Stimulated activated CD4-positive, alpha-beta T cell treated with anti-CD3 and anti-CD28 coated beads, TNF-alpha, amount 100 ng/mL, for 48 hours (primary cell): ENCODE results near the gene APOL1.
A peak's percentile ranks its signal among the peaks of the same experiment; 100 is the strongest.
"Not testable (repeated sequence)": the region's sequence is repeated elsewhere in the genome, so short reads cannot be mapped to it uniquely, and the experiment has no call there.

Experiments used
- DNase-seq, 3 donors: peaks; one replicate each; pipeline ENCODE4 v3.0.0-alpha.2; 2020; ENCODE audit warnings: low read depth in 3 of 3

Gene APOL1

DNA sequence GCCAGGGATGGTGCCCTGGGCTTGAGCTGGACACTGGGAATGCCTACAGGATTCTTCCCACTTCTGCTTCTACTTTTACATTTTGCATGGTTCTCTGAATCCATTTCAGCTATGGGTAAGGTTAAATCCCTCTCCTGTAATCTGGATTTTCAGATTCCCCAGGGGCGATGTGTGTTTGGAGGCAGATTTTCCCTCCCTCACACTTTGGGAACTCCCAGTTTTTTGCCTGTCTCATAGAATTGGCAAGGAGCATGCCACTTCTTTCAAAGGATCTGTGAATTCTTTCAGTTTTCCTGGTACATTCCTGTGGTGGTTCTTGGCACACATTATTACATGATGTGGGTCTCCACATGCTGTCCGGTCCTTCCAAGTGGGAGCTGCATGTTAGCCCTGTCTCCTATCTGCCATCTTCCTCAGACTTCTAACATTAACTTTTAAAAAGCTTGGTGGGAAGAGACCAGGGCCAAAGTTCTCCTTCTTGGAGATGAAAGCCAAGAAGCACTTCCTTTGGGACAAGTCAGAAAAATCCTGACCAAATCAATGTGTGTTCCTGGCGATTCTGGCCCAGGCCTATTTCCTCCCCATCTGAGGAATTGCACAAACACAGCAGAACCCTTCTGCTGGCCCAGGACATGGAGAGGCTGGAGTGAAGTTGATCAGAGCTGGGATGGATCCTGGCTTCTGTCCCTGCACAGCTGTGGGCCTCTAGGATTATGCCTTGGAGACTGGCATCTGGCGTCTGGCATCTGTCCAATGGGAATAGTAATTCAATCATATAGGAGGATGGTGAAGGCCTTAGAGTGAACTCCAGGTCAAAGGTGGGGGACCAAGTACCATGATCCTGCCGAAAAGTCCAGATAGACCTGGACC lies 8.2 kb upstream of the APOL1 start:
- DNase-seq = no peak

DNA sequence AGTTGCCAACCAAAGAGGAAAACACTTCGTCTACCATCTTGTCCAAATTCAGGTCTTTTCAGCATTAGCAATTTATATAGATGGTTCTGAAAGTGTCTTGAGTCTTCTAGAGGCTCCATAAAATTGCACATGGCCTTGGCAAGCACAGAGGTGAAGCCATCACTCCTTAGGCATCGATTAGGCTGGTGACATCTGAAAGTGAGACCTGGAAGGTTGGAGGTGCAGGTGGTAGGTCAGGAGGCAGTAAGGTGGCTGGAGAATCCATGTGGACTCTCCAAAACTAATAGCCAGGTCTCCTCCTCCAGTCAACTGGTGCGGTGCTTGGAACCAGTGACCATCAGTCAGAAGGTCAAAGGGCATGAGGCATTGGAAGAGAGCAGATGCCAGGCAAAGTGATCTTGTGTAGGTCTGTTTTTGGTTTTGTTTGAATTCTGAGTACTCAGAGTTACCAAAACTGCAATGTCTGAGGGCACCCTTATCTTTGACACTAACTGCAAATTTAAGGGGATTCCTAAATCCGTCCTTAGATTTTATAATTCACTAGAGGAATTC lies 7.1 kb upstream of the APOL1 start:
- DNase-seq = no peak

DNA sequence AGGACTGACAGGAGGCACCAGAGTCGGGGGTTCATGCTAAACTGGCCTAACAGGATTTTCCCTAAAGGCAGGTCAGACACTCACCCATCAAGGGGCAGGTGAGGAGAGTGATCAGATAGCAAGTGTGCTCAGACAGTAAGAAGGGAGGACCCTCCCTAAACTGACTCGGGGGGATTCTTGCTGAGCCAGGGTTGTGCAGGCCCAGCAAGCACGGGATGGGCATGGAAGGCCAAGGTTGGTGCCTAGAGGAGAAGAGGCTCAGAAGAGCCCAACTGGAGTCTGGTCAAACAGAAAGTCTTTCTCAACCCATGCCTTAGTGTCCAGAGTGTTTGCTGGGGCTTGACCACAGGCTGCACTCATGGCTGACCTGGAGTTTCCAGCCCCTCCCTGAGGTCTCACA lies 6.2 kb upstream of the APOL1 start:
- DNase-seq = no peak

DNA sequence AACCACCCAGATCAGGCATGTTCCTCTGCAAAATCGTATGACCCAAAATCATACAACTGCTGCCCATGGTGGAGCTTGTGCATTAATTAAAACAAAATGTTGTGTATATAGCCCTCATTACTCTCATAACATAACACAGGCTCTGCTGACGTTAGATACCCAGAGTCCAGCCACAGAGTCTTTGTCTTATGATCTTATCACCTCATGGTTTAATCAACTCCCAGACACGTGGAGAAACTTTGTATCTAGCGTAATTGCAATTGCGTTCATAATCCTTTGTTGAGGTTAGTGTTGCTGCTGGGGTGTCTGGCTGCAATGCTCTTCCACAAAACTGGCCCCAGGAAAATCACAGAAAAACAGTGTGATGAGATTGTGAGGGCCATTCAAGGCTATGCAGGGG lies 5.0 kb upstream of the APOL1 start:
- no peak for DNase-seq

DNA sequence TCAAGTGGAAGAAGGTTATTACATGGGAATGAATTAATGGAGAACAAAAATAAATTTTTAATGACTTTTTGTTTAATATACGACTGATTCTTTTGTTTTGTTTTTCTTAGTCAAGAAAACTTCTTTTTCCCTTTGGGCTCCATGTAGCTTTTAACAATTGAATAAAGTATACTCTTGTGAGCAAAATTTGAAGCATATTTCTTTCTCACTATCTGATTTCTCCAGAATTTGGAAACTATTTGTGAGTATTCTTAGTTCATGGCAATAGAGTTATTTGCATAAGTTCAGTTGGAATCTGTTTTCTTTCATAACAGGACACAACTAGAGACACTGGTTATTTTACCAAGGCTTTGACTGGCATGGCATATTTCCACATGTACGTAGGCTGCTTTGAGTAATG lies 3.8 kb upstream of the APOL1 start:
- DNase-seq = no peak

DNA sequence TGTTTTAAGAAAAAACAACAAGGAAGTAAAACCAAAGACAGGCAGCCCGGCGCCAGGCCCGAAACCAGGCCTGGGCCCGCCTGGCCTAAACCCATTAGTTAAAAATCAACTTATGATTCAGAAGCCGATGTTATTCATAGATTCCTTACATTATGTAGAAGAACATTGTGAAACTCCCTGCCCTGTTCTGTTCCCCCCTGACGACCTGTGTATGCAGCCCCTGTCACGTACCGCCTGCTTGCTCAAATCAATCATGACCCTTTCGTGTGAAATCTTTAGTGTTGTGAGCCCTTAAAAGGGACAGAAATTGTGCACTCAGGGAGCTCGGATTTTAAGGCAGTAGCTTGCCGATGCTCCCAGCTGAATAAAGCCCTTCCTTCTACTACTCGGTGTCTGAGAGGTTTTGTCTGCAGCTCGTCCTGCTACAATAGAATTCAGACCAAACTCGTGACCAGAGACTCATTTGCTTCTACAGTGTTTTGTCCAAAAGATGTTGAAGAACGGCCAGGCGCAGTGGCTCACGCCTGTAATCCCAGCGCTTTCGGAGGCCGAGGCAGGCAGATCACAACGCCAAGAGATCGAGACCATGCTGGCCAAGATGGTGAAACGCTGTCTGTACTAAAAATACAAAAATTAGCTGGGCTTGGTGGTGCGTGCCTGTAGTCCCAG lies 2.5 kb upstream of the APOL1 start:
- DNase-seq = not testable (repeated sequence)

DNA sequence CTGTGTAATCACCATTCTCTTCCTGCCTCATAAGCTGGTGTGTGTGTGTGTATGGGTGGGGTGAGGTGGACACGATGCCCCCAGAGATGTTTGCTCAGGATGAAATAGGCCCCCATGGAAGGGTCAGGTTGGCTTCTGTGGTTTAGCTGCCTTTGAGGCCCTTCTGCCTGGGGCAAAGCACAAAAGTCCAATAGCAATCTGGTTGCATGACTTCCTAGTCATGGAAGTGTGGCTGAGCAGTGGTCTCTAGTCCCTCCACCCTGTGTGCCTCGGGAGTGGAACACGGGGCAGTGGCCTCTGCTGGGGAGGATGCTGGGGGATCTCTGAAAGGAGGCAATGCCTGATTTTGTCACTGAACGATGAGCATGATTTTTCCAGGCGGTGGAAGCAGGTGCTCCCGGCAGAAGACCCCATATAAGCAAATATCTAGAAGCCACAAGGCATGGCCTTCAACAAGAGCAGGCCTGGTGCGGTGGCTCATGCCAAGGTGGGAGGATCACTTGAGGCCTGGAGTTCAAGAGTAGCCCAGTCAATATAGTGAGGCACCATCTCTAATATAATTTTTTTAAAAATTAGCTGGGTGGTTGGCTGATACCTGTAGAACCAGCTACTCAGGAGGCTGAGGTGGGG lies 839 bp upstream of the APOL1 start:
- DNase-seq = not testable (repeated sequence)

DNA sequence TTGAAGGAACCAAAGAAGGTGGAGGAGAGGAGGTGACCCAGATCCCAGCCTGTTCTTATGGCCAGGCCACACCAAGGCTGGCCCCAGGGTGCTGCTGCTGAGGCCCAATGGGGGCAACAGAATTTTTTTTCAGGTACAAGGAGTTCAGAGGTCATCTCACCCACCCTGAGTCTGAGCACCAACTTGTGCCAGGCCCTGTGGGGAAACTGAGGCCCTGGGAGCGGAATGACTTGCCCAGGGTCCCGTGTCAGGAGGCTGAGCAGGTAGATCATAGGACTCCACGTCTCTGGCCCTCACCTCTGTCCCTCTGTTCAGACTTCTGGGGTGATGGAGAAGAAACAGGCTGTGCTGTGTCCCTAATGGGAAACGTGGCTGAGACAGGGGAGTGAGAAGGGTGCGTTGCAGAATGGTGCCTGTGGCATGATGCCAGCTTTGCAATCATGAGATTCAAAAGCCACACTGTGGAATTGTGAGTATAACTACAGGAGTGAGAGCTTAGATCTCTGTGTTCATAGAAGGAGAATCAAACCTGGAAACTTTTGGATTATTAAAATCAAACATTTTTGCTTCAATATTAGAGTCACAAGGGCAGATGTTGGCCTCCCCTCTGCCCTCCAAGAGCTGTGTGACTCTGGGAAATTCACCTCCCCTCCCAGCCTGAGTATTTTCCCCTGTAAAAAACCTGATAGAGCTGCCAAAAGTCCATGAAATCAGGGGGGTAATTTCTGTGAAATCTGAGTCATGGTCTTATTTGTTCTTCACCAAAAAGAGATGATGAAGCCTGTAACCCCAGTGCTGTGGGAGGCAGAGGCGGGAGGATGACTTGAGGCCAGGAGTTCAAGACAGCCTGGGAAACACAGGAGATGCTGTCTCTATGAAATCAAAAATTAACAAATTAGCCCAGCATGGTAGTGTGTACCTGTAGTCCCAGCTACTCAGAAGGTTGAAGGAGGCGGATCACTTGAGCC lies 874 bp downstream of the APOL1 start:
- DNase-seq = peak in 1 of 3 donors; percentile 30

DNA sequence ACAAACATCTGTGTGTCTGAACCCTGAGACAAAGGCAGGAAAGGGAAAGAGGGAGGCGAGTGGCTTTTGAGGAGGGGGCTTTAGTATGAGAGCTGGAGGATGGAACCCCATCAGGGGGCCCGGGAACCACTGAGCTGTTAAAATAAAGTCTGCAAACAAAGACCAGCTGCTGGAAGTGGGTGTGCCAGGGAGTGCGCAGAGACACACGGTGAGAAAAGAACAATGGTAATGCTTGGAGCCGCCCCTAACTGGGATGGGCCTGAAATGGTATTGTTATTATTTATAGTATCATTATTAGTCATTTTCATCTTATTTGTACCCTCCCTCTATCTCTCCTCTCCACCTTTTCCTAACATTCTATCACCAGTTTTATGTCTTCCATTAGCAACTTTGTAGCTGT lies 2.6 kb downstream of the APOL1 start:
- not testable (repeated sequence) for DNase-seq

DNA sequence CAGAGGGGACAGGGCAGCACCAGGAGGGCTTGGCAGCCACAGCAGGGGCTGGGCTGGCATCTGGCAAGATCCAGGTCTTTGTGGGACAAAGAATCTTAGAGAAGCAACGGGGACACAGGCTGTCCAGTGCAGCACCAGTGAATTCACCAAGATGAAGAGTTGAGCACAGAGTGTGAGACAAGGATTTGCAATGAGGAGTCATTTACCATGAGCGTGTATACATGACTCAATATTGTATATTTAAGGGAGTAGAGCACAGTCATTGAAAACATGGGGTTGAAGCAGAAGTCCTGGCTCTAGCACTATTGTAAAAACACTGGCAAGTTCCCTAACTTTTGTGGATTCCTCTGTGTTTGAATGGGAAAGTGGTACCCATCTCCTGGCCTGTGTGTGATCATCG lies 3.5 kb downstream of the APOL1 start:
- DNase-seq = no peak

DNA sequence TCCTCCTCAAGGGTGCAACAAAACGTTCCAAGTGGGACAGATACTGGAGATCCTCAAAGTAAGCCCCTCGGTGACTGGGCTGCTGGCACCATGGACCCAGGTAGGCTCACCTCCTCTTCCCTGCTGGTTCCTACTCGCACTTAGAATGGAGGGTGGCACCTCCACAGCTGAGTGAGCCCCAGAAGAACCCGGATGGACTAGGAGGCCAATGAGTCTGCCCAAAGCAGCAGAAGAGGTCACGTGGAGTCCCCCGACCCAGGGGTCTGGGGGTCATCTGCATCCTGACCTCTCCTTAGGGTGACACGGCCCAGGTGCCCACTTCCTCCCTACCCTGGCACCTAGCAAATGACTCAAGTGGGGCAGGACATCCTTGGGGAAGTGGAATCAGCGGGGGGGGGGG lies 4.4 kb downstream of the APOL1 start:
- no peak for DNase-seq

DNA sequence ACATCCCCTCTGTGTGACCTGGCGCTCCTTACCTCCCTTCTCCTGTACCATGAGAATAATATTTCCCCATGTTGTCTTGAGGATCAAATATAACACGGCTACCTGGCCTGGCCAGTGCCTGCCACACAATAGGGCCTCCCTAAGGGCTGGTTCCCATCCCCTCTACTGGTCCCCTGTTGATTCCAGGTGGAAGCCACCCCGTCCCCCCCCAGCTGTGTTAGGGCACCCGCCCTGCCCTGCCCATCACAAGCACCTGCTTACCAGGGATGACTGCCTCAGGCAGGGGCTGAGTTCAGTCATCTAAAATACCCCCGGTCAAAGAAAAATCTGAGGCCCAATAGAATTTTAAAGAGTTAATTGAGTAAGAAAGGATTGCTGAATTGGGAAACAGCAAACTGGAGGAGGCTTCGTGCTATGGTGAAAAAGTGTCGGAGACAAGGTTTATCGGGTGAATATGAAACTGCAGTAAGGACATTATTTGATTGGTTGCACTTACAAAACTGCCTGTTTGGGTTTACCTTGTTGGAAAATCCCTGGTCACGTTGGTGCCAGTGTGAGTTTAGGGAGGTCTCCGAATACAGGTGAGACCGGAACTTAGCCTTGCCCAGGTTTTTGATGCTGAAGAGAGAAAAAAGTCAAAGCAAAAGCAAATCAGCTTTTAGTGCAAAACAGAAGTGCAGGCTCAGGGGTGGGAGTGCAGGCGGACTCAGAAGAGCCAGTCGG lies 5.2 kb downstream of the APOL1 start:
- no peak for DNase-seq

DNA sequence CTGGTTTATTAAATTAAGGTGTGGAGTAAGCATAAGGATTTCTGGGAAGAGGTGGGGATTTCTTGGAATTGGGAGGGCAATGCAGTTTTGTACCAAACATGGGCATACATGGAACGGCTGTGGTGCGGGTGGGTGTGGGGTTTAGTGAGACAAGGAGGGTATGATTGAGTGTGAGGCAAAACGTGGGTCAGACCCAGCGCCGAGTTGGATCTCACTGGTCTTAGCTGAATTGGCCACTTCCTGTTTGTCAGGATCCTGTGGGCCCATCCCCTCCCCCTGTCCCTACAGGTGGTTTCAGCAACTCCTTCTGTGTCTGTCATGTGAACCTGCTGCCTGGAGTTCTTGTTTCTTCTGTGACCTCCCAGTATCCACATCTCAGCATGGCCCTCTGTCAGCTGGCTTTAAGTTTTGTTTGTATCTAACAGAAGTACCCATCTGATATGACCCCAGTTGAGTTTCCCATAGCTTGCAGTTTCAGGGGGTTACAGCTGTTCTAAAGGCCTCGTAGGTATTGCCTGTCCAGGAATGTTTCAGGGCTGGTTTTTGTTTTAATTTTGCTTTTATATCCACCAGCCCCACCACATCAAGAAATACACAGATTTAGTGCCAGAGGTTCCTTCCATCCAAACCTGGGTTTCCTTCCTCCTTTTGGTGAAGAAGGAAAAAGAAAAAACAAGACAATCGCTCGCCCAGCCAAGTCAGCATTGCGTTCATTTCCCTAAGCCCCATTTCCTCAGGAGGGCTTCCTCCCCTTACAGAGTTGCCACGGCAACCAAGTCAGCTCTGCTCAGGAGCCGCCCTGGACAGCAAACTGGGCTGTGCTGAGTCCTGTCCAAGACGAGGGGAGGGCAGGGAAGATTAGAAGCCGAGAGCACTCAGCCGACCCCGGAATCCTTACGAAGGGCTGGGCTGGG lies 6.0 kb downstream of the APOL1 start:
- DNase-seq = no peak

DNA sequence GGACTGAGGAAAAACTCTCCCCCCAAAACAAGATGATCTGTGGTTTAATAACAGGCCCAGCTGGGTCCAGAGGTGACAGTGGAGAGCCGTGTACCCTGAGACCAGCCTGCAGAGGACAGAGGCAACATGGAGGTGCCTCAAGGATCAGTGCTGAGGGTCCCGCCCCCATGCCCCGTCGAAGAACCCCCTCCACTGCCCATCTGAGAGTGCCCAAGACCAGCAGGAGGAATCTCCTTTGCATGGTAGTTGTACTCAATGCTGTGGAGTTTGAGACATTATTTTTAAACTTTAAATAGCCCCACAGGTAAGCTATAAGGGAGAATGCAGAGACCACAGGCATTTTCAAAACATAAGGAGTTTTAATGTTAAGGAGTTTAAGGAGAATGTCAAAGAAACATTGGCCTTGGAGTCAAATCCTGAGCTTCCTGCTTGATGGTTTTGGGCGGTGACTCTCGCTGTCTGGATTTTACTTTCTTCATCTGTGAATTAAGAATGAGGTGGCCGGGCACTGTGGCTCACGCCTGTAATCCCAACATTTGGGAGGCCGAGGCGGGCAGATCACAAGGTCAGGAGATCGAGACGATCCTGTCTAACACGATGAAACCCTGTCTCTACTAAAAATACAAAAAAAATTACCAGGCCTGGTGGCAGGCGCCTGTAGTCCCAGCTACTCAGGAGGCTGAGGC lies 6.8 kb downstream of the APOL1 start:
- no peak for DNase-seq

DNA sequence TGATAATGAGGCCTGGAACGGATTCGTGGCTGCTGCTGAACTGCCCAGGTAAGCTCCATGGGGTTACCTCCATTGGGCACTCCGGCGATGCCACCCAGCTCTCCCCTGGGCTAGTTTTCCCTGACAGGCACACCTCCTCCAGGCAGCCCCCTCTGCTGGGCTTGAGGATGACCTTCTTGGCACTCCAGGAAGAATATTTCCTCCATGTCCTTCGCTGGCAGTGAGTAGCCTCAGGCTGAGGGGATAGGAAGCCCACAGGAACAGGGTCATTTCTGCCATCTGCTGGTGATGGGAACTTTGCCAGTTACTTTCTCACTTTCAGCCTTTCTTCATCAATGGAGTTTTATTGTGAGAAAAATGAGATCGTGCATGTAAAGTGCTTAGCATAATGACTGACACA lies 8.7 kb downstream of the APOL1 start:
- not testable (repeated sequence) for DNase-seq

DNA sequence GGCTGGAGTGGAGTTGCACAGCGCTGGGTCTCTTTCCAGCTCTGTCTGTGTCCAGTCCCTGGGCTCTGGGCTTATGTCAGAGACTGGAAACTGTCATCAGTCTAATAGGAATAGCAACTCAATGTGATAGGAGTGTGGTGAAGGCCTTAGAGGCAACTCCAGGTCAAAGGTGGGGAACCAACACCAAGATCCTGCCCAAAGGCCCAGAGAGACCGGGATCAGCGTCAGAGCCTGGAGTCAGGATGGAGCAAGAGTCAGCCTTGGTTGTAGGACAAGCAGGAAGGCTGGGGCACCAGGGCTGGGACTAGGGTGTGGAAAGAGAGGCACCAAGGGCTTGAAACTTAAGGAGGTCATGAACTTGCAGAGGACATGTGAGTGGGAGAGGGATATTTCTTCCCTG lies 9.4 kb downstream of the APOL1 start:
- DNase-seq = not testable (repeated sequence)

DNA sequence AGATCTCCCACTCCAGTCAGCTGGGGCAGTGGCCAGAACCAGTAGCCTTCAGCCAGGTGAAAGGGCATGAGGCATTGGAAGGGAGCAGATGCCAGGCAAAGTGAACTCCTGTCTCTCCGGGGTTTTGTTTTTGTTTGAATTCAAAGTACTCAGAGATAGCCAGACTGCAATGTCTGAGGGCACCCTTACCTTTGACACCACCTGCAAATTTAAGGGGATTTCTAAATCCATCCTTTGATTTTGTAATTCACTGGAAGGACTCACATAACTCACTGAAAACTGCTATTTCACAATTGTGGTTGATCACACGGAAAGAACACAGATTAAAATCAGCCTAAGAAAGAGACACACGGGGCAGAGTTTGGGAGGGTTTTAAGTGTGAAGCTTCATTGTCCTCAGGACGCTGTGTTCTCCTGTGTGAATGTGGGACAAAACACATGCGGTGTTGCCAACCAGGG lies 10.3 kb downstream of the APOL1 start:
- DNase-seq = not testable (repeated sequence)

DNA sequence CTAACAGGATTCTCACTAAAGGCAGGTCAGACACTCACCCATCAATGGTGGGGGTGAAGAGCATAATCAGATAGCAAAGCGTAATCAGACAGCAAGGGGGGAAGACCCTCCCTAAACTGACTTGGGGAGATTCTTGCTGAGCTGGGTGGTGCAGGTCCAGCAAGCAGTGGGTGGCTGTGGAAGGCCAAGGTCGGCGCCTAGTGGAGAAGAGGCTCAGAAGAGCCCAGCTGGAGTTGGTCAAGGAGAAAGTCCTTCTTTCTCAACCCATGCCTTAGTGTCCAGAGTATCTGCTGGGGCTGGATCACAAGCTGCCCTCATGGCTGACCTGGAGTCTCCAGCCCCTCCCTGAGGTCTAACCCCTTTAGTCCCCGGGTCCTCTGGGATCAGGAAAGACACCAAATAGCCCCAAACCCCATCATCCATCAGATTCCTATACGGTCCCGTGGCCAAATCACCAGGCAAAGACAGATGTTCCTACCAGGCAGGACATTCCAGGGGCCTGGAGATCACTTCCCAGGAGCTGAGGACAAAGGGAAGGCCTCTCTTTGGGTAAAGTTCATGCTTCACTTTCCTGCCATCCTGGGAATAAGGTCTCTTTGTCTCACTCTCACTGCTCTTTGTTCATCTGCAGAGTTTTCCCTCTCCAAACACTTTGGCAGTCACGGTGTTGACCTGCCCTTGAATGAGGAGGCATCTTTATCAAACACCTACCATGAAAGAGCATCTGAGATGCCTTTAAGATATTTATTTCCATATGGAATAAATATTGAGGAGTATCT lies 11.1 kb downstream of the APOL1 start:
- not testable (repeated sequence) for DNase-seq
